Kidney tubule cell (primary cell): ENCODE results near the gene CD44.
A peak's percentile ranks its signal among the peaks of the same experiment; 100 is the strongest.

Experiments
- DNase-seq: peaks from one replicate; pipeline ENCODE4 v3.0.0-alpha.2; 2018; ENCODE audit warnings: low spot score

The CD44 gene

DNA sequence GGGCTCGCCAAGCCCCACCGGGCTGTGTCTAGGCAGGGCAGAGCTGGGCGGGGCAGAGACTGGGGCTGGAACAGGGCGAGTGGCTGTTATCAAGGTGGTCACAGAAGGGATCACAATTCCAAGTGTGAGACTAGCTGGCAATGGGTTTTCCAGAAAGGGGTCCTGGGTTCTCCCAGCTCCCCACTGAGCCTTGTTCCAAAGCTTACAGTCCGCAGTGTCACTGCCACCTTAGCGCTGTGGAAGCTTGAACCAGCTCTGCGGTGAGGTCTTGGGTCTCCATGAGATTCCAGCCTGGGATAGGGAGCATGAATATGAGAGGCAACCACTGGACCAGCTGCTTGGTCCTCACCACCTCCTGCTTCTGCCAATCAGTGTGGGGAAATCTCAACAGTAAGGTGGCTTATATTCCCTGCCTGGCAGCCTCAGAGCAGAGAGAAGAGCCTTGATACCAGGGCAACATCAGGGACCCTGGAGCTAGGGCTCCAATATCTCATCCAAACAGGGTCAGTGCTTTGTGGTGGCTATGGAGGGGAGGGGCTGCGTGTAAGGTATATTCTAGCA, 831 bp downstream of the CD44 start:
- DNase-seq = peak; percentile 39

DNA sequence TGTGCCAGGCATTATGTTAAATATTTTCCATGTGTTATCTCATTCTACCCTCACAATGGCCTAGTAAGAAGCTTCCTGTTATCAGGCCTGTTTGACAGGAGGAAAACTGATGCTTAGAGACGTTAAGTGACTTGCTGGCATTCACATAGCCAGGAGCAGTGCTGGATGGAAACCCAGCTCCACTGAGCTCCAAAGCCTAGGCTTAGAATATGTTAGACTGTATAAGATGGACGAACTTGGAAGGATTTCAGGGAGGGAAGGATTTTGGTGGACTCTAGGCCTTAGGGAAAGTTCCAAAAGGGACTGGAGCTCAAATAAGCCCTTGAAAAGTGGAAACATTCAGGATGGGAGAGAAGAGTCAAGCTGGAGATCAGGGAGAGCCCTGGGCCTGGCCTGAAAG, 2.1 kb downstream of the CD44 start:
- DNase-seq = no peak

DNA sequence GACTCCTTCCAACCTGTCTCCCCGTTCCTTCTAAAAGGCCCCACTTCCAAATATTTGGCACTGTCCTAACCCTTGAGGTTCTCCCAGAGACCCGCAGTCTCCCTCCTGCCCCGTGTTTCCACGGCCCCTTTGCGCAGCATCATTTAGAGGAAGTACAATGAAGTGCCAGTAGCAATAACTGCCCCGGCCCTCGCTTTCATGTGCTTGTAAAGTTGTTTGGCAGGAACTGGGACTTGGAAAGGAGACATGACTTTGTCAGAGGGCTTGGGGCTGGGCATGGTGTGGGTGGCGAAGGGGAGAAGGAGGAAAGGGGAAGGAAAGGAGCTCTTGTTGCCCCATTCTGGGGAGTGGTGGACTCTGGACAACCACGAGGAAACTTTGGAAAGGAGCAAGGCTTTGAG, 2.6 kb downstream of the CD44 start:
- no peak for DNase-seq

DNA sequence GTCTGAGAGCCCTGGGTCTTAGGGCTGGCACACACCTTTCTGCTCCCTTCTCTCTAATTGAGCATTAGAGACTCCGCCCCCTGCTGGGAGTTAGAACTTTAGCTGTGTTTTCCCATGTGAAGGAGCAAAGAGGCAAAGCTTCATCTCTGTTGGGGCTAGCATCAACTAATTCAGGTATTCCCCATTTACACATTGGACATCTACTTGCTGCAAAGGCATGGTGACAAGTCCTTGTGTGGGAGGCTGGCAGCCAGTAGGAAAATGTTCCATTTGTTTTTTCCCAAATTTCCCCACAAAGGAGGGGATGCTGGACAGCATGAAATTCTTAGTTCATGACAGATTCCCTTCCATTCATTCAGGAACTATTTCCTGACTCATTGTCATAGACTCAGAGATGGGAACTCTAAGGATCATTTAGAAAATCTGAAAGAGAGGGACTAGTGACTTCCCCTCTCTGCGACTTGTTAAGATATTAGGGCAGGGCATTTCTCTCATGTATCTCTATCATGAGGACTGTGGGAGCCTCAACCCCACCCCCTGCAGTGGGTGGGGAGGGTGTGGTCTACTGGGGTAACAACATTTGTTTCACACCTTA, 3.6 kb downstream of the CD44 start:
- DNase-seq = peak; percentile 91

DNA sequence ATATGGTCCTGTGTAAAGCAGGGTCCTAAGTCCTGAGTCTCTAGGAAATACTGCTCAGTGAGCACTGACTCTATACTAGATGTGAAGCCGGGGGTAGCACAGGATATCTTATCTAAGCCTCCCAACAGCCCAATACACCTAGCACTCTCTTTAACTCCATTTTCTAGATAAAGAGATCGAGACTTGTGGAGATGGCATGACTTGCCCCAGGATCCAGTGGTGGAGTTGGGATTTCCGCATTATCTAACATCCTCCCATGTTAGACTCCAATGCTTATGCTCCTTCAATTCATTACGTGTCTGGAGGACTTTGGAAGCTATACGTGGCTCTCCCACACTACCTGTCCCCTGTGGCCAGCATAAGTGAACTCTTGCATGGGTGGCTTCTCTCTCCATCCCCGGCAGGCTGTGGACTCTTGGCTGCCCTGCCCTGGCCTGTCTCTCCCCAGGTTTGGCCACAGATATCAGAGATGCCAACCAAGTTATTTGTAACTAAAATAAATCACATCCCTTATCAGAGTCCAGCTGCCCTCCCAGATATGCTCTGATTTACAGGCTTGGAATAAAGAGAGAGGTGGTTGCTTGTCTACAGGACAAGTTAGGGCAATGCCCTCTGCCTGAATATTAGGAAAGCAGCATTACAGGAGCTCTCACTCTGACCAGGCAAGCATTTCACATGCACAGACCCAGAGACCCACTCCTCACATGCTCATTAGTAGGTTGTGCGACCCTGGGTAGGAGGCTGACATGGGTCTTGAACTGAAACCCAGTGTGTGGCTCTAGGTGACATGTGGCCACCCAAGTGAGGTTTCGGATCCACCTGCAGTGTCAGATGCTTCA, 4.5 kb downstream of the CD44 start:
- no peak for DNase-seq

DNA sequence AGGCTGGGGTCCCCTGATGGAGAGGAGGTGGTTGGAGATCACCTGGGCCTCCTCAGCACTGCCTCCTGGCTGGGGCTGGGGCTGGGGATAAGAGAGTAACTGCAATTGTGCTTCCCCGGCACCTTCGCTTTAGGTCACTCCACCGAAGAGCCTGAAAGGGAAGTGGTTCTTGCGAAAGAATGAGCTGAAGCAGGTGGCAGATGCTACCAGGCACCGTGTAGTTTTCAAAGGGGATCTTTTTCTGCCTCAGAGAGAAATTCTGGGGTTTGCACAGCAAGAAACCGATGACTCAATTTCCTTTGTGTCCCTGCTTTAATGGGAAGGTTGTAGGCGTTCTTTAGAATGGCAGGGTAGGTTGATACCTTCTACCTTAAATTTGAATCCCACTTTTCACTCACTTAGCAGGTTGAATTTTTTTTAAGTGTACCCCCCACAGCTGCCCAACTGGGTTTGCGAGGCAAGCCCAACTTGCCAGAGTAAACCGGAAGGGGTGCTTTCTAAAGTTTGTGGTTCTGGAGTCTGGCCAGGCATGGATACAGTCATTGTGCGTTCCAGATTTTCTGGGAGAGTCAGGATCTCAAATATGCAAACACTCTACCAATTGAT, 5.3 kb downstream of the CD44 start:
- peak; percentile 48 for DNase-seq

DNA sequence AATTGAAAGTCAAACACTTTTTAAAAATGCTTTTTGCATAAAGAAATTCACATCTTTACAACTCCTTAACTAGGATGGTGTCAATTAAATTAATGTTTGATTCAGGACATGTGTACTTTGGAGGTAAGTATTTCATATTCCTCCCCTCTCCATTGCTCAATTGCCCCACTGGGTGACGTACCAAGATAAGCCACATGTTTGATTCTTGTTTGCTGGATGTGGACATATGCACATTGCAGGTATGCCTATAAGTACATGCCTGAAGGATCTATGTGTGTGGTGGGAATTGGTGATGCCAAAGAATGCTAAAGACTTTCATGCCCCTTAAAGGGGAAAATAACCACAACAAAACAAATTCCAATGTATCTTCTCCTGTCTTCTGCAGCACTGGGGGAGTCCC, 5.8 kb downstream of the CD44 start:
- DNase-seq = no peak

DNA sequence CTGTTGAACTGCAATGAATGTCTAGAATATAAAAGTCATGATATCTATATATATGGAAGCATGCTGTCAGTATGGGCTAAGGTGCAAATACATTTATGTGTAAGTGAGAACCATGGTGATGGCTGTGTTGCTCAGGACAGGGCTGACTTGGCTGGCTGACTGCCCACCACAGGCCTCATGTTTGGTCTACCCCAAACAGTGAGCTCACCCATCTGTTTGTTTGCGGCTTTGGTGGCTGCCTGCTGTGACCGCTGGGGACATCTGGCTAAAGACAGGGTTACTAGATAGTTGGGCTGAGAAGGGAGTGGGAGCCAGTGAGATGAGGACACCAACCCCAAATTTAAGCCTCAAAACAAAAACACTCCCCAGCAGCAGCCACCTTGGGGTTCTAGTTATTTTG, 6.3 kb downstream of the CD44 start:
- DNase-seq = peak; percentile 62

DNA sequence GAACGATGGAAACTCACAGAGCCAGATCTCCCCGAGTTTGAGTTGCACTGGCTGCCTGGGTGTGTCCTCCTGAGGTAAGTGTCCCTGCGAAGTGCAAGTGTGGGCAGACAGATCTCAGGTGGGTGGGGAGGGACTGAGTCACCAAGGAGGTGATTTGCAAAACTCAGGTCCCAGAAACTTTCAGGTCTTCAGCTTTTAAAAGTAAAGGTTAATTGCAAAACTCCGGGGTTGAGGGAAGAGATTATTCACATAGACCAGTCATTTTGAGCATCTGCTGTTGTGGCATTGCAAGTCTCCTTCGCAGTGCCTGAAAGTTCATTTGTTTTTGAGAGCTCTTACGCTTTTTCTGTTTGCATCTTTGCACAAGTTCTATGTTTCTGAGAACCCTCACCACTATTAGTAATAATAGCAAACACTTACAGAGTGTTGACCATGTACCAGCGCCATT, 7.1 kb downstream of the CD44 start:
- no peak for DNase-seq

DNA sequence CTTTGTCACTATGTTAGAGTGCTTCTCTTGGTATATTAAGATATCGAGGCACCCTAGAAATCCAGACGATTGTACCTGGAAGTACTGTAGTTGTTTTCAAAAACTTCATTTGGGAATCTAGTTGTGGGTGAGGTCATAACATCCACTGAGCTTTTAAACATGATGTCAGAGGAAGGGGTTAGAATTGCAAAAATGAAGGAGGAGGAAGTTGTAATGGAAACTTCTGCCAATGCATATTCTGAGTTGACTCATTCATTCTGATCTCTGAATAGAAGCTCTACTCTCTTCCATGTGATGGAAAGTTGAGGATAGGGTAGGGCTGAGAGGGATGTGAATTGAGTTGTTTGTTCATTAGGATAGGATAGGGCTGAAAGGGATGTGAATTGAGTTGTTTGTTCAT, 7.7 kb downstream of the CD44 start:
- peak; percentile 33 for DNase-seq

DNA sequence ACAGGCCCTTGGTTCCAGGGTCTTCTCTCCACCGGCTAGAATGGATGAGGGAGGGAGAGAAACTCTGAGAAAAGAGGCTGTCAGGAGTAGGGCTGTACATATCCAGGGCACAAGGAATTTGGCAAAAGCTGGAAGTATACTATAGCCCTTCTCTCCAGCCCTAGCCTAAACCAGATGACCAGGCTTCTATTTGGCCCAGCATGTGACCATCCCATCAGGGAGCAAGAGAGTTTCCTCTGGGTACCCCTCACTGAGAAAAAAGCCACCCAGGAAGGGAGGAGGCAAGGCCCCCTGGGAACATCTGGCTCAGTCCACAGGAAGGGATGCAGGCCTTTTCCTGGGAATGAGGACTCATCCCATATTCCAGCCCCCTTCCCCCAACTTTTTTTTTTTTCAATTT, 8.3 kb downstream of the CD44 start:
- DNase-seq = no peak

DNA sequence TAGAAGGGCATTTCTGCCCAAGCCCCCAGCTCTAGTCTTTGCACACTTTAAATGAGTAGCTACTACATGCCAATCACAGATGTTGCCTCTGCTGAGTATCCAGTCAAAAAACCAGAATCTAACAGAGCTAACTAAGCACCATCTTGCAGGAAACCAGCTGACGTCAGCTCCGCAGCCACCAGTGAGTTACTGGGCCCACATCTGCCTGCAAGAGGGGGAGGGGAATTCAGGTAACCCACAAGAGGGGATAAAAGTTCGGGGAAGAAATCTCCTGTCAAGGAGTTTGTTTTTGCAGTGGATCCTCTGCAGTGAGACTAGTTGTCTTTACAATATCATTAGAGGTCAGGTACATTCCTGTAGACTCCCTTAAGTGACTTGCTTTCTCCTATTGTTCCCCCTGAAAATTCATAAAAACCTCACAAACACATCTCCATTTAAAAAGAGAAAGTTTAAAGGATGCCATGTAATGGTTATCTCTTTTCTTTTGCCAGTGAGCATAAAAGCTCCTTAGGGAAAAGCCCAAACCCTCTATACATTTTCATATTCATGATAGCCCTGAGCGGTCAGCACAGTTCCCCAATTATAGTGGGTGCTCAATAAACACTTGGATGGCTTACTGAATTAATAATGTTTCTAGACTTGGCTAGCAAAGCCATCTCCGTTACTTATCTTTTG, 9.3 kb downstream of the CD44 start:
- DNase-seq = no peak

DNA sequence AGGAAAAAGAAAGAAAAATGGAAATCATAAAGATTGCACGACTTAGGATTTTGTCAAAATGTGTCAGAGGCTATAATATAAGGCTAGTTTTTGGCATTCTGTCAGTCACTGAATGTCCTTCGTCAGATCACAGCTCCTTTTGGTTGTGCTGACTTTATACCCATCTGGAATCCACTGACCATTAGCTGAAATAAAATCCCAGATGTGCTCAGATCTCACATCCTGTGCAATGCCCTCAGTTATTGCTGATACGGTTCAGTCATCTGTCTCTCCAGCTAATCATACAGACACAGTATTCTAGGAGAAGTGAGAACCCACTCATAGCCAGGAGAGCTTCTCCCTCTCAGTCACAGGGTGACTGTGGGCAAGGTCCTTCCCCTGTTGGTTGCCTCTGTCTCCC, 11.5 kb downstream of the CD44 start:
- no peak for DNase-seq

DNA sequence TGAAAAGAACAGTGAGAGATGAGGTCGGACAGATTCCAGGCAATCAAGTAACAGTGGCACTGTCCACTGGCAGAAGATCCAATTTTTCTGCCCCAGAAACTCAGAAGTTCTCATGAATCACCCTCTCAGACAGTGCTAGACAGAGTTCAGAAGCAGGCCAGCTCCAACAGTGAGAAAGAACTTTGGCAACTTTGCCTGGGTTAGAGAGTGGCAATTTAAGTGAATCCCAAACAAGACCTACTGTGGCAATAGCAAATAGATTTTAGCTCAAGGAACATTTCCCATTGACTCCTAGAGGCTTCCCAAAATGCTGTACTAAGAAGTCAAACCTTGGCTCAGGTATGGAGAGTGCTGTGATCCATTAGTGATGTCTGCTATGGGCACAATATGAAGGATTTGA, 12.3 kb downstream of the CD44 start:
- DNase-seq = peak; percentile 32

DNA sequence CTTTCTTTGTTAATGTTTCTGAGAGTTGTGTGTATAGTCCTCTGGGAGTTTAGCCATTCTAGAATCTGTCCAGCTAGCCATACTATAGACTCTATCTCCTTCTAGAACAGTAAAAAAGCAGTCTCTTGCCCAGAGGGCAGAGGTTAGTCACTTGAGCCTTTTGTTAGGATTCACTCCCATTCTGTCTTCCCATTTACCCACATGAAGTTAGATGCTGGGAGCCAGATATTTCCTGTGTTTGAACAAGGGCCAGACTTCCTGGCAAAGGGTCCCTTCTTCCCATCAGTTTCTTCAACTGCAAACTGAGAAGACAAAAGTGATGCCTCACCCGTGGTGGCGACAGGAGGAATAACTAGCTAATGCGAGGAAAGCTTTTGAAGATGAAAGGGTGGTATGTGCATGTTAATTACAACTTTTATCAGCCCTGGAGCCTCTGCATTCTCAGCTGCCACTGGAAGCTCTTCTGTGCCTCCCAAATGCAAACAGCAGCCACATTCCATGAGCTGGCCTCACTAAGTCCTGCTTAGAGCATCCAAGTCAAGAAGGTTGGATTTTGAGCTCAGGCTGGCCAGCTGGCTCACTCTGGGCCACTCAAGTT, 12.8 kb downstream of the CD44 start:
- DNase-seq = no peak

DNA sequence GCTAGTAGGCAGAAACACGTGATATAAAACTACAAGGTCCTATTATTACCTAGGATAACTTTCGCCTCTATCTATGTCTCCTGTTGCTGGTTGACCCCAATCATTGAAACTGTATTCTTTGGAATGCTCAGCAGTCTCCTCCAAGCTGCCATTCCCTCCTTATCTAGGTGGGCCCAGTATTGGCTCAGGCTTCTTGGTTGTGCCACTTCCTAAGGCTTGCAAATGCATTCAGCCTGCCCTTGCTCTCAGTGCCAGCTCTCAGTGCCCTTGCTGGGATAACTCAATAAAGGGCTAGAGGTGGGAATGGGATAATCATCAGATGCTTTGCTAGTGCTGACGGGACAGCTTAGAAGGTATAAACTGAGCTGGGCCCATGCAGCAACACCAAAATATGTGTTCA, 13.6 kb downstream of the CD44 start:
- no peak for DNase-seq

DNA sequence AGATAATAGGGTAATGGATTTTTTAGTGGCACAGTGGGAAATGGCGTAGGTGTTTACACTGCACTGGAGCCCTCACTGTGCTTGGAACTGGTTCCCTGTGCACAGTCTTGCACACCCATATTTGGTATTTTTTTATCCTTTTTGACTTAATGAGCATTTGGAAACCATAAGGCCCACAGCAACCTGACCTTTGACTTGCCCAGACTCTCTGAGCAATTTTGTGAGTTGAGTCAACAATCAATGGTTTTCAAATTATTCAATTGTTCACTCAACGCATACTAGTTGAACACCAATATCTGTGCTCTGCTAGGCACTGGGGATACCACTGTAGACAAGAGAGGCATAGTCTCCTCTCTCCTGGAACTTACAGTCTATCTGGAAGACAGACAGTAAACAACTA, 14.3 kb downstream of the CD44 start:
- DNase-seq = no peak

DNA sequence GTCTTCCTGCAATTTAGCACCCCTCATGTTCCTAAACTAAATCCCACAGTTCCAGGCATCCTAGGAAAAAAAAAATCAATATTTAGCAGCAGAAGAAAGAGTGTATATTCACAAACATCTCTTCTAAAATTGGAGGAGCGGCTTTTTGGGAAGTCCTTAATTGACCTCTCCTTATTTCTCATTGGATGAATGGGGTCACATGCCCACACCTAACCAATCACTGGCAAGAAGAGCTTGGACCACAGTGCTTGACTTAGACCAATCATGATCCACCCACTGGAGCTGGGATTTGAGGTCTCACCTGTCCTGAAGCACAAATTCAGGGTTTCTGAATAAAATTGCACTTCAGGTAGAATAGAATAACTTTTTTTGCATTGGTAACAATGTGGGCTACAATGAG, 16.0 kb downstream of the CD44 start:
- DNase-seq = no peak

DNA sequence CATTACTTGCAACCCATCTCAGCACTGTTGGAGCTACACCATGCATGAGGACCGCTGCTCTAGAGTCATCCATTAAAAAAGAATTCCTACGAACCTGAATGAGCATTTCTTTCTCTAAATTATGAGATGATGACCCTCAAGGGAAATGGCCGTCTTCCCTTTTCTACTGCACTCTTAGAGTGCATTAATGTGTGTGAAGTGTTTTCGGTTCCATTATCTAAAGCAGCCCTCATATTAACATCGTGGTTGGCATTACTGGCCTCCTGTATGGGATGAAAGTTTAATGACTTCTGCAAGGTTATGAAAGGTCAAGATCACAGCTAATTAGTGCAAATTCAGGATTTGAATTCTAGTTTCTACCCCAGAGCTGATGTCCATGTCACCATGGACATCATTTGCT, 16.7 kb downstream of the CD44 start:
- DNase-seq = no peak

DNA sequence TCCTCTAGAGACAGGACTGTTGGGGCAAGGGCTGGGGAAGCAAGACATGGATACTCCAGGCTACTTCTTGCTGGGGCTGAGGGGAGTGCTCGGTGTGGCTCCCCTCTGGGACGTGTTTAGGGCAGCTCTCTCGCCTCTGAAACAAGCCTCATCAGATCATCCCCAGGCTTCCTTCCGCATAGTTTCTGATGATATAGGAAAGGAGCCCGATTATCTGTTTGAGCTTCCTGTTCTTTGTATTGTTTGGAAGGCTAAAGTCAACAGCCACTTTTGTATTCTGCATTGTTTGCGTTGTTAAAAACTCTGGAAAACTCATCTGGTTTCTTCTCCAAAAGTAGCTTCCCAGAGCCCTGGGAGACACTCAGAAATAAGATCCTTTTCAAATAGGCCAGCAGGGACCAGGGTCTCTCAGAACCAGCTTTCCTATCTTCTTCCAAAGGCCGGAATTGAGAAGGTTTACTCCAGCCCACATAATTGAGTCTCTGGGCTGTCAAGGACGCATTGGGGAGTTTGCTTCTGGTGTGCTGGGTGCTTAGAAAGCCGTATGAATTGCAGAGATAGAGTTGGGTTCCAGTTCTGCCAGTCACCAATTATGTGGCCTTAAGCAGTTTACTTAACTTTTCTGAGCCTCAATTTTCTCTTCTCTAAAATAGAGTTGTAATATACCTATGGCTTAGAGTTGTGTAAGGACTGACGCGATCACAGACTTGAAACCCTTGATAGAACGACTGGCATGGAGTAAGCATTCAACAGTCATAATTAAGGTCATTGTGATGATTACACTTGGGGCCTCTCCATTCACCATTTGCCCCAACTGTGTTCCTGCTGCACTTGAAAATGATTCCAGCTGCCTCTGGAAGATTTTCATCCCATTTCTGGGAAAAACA, 19.1 kb downstream of the CD44 start:
- no peak for DNase-seq
